CD4-positive, alpha-beta T cell treated with Interleukin-2 at 100 ng/mL for 4 hours (primary cell): ENCODE data around the gene COL21A1.

ENCODE experiments used
- DNase-seq: peaks from one replicate; pipeline ENCODE4 v3.0.0-alpha.2; 2020; ENCODE audit warnings: low spot score

Gene COL21A1

DNA sequence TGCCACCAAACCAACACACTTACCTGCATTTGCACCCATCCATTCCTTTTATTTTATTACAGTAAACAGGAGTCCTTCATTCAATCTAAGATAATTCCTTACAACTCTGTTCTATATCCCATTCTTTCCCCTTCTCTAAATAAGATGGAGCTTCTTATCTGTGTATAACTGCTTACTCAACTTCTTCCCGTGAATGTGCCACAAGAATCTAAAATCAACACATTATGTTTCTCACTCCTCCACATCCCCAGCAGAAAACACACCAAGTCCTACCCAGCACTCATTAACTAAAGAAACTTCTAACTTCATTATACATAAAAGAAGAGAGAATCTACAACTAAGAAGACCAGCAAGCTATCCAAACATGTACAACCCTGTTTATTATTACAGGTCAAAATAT is 141.1 kb downstream of the COL21A1 start:
- DNase-seq = no peak

DNA sequence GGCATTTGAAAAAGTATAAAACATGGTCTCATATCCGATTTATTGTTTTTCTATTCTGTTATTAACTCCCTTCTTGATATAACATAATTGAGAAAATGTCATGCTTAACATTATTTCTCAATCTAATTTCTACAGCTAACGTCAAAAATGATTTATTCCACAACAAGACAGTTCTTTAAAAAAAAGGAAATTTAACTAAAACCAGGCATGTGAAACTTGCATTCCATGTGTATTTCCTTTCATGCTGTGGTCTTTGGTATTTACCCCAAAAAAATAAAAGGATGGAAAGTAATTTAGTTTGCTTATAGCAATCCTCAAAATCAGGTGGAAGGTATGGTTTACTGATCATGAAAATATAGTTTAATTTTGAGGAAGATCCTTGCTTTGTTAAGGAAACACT is 142.8 kb downstream of the COL21A1 start:
- no peak for DNase-seq

DNA sequence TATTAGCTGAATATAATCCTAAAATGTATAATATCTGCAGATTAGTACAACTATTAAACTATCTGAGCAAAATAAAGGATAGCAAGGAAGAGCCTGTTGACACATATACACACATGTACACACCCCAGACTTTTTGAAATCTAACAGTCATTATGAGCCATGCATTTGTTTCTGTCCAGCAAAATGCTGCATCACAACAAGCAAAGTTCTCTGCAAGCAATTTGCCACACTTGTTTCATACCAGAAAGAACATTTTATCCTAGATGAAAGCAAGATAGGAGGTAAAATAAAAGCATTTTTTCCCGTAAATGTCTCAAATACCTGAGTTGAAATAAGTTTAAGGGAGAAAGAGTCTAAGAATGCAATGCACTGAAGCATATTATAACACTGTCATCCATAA is 145.2 kb downstream of the COL21A1 start:
- no peak for DNase-seq

DNA sequence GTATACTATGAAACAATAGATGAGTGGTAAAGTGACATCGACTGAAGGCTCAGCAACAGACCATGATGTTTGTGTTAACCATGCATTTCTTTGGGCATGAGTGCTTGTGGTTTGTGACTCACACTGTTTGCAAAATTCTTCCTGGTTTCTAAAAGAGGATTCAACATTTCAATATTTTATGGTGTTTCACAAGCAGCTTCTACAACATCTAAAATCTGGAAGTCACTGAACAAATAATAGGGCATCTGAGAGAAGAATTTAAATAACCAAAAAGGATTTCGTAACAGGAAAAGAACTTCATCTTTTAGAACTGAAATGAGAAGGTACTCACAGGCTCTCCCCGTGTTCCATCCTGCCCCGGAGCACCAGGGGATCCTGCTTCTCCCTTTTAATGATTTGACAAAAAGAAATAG is 146.2 kb downstream of the COL21A1 start:
- DNase-seq = no peak

DNA sequence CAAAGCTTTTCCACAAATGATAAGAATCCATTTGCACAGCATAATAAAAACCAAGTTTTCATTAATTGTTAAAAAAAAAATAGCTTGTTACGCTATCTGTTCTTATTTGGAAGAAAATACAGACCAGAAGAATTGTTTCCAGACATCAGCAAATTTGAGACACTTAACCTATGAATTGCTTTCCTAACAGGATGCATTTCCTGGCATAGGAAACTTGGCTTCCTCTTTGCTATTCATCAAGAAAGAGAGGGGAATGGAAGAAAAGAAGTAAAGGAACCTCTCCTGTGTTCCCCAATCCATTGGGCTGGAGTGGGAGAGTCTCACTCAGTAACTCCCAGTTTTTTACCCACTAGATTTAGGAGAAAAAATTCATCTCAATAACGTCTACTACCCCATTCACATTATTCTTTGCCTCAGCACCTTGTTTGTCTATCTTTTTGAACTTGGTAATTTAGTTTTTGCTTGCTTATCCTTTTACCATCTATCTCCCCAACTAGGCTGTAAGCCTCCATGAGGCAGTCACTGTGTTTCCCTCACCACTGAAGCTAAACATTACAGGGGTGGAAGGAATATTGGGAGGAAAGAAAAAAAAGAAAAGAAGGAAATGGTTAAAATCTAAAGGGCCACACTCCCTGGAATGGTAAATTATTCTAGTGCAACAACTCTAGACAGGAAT is 150.3 kb downstream of the COL21A1 start:
- no peak for DNase-seq

DNA sequence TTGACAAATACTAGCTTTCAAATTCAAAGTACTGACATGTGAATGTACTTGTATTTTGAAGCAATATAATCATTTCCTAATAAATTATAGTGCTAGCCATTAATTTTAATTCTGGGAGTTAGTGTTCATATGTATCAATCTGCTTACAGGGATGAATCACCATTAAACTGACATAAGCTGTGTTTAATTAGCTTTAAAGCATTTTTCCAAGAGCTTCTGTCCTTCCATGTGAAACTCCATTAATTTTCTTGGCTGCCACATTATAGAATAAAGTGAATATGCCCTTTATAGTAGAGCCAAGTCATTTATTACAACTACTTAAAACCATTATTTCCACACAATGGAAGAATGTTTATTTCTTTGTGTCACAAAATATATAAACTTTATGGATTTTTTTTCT is 150.8 kb downstream of the COL21A1 start:
- no peak for DNase-seq

DNA sequence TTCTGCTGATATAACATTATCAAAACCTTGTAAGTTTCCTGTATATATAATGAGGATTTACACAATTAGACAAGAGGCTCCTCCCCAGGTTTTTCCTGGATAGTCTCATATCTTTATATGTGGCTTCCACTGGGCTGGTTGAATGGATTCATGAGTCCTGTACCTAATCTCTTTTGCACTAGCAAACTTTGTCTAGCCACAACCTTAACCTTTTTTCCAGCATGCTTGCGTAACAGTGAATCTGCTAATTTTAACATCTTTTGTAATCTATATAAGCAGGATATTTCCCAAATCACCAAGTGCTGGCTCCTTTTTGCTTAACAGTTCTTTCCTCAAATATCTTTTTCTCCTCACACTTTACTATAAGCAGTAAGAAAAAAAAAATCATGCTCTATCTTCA is 153.6 kb downstream of the COL21A1 start:
- DNase-seq = no peak

DNA sequence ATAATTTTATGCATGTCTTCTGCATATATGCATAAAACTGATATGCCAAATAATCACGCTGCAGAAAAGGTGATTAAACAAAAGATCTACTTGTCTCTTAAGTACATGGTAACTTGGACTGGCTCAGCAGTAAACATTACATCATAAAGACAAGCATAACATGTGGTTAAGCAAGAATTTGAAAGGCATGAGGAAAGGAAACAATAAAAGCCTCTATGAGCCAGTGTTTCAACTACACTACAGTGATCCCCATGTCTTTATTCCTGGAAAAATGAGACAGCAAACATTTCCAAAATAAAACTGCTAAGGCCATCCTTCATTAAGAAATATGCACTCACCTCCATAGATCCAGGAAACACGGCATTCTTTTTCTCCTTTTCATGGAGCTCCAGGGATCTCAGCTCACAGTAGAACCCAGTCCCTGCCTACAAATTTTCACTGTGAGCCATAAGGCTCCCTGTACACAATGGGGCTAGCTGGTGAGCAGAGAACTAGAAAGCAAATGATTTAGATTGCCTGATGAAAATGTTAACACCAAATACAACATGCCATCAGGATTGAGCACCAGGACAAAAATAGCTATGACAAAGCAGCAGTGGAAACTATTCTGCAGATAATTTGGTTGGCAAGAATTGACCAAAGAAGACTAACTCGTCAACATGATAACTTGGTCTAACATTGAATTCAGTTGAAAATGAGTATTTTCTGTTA is 156.1 kb downstream of the COL21A1 start:
- DNase-seq = no peak

DNA sequence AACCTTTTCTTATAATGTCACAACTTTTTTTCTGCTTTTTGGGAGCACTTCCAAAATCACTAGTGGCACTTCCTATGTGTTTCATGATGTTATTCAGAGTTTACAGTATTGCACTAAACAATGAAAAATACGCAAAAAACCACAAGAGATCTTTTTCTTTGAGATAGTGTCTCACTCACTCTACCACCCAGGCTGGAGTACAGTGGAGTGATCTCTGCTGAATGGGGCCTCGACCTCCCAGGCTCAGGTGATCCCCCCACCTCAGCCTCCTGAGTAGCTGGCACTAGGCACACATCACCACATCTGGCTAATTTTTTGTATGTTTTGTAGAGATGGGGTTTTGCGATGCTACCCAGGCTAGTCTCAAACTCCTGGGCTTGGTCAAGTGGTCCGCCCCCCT is 158.7 kb downstream of the COL21A1 start:
- DNase-seq = no peak

DNA sequence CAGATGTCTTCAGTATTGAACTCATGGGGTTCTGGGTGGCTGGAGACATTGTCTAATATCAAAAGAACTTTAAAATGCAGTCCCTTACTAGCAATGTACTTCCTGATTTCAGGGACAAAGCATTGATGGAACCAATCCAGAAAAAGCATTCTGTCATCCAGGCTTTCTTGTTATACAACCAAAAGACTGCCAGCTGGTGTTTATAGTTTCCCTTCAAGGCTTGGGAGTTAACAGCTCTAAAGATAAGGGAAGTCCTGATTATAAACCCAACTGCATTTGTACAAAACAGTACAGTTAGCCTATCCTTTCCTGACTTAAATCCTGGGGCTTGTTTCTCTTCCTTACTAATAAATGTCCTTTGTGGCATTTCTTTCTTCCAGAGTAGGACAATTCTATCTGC is 160.0 kb downstream of the COL21A1 start:
- DNase-seq = no peak

DNA sequence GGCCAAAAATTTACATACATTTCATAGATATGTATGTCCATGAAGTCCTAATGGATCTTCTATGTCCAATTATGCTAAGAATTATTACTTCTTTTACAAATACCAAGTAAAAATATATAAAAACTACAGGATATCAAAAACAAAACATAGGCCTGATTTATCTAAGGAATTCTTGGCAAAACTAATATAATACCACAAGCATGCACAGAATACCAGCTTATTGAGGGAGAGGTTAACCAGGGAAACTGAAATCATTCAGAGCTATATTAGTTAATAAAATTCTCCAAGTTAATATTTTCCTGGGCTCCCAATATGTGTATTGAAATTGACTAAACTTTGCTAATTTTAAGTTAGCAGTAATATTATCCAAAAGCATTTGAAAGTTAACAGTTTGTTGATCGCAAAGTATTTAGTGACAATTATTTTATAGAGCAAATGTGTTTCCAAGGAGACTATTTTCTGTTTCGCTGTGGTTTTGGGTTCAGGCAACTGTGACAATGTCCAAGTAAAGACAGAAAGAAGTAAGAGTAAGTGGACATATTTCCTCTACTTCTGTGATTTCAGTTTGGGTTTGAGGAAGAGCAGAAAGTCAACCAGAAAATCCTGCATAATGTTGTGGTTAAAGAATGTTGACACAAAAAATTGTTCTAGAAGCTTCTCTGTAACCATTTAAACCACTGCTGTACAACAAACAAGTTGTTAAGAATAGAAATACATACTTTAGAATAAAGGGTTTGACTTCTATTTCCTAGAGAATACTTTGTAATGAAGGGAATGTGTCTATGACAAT is 167.4 kb downstream of the COL21A1 start:
- no peak for DNase-seq

DNA sequence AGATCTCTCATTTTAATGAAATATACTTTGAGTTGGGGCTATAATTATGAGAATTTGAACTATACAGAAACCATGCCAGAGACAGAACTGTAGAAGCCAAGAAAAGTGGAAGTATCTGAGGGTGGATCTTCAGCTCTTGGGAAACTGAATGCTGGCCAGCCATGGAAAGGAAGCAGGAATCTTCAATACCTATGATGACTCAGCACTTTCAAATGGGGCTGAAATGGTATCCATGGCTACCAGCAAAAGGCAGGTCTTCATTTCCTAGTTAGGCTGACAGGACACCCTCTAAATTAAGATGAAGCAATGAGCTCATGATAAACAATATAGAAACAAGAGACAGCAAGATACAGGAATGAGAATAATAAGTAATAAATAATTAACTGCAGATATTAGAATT is 171.3 kb downstream of the COL21A1 start:
- DNase-seq = no peak

DNA sequence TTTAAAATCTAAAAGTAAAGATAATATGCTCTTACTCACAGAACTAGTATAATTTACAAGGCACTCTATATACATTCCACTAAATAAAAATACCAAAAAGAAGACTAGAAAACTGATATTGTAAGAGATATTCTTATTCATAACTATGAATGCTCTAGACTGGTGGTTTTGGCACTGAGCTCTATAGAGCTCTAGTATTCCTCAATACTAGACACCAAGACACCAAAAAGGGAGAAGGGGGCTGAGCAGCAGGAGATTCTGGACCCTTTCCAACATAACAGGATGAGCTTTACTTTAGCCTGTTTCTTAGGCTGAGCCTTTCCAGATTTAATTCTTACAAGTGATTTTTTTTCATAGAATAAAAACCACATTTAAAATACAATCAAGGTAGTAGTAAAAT is 173.6 kb downstream of the COL21A1 start:
- DNase-seq = no peak

DNA sequence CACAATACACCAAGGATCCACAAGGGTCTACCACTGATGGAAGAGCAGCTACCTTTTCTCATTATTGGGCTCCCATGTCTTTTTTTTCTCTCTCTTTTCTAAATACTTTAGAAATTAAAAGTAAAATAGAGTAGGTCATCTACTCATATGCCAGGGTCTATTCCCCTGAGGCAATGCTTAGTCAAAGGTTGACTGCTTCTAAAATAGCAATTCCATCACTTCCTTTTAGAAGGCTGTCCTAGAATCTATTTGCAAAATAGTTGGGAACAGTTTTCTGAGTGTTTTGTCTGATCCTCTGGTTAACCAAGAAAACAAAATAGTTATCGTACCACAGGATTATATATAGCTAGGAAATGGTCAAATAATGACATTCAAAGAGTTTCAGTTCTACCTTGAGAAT is 174.1 kb downstream of the COL21A1 start:
- DNase-seq = no peak

DNA sequence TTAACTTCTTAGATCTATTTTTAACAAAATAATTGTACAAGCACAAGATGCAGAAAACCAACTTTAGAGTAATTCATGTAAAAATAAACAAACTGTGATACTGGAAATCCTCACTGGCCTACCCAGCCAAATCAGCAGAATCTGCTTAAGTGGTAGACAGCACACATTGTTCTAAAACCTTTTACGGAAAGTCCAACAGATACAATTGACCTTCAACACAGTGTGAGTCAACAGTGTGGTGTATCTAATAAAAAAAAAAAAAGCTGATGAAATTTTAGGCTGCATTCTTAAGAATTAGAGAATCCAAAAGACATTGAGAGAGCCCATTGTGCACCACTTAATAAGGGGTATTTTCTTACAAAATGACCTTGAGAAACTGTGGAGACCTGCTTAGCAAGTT is 174.5 kb downstream of the COL21A1 start:
- no peak for DNase-seq

DNA sequence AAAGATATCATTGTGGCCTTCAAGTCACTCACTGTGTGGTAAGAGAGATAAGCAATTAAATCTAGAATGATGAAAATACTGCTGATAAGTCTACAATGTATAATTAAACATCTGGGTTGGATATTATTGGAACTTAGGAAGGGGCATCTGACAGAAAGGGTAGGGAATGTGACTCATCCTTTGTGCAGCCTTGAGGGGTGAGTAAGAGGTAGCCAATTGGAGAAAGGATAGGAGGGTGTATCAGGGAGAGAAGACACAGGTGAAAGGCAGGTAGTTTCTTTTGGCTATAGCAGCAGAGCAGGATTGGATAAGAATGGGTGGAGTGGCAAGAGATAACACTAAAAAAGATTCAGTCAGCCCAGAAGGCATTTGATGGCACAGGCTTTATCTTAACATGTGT is 182.0 kb downstream of the COL21A1 start:
- no peak for DNase-seq

DNA sequence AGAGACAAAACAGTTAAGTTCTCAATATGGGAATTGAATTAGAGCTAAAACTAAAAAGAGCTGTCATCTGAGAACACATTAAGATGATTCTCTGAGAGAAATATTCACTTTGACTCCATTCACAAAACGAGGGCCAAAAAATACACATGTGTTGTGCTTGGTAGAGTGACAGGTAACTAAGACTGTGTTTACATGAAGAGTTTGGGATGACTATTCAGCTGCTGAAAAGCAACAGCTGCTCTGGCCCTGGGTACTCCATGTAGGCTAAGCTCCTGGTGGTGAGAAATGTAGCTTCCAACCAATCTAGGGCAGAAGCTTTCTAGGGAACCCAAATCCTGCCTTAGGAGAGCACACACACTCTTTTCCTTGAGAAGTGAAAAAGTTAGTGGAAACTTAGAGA is 184.5 kb downstream of the COL21A1 start:
- DNase-seq = no peak

DNA sequence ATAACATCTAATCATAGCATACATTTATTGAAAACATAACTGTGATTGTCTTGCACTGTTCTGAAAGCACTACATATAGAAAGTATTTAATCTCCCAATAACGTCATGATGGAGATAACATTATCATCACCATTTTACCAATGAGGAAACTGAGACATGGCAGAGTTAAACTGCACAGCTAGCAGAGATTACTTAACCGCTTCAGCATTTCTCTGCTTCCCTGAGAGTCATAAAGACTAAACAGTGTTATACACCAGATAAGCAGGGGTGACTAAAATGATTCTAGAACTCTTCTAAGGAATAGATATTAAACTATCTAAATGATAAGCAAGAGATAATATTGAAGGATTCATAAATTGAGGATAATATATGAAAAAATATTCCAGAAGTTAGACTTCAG is 188.7 kb downstream of the COL21A1 start:
- DNase-seq = no peak

DNA sequence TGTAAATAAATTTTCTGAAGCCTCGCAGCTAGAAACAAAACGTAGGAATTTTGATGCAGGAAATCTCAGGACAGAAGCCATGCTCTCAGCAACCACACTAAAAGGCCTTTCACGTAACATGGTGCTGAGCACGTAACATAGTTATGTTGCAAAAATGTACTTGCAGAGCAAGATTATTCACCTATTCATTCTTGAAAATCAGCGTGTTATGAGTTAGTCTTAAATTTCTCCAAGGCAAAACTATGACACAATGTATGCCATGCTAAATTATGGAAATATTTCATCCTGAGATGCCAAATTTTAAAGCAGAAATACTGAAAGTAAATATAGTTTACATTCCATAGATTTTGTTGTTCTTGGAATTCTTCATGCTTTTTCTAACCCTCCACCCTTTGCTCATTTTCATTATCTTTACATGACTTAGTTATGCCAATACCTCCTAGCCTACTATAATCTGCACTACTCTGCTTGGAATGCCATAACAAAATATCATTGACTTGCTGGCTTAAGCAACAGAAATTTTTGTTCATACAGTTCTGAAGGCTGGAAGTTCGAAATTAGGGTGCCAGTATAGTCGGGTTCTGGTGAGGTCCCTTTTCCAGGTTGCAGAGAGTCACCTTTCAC is 192.2 kb downstream of the COL21A1 start:
- DNase-seq = no peak

DNA sequence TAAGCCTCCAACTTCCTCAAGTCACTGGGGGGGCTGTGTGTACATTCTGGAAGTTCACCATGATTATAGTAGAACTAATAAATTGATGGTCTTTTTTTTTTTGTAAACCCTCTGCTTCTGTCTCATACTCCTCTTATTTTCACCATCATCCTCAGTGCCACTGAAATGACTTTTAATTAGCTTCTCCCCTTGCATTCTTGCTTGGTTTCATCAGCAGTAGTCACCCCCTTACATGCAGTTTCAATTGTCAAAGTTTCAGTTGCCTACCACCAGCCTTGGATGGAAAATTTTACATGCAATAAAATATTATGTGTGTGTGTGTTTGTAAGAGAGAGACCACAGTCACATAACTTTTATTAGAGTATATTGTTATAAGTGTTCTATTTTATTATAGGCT is 196.2 kb downstream of the COL21A1 start:
- DNase-seq = no peak

DNA sequence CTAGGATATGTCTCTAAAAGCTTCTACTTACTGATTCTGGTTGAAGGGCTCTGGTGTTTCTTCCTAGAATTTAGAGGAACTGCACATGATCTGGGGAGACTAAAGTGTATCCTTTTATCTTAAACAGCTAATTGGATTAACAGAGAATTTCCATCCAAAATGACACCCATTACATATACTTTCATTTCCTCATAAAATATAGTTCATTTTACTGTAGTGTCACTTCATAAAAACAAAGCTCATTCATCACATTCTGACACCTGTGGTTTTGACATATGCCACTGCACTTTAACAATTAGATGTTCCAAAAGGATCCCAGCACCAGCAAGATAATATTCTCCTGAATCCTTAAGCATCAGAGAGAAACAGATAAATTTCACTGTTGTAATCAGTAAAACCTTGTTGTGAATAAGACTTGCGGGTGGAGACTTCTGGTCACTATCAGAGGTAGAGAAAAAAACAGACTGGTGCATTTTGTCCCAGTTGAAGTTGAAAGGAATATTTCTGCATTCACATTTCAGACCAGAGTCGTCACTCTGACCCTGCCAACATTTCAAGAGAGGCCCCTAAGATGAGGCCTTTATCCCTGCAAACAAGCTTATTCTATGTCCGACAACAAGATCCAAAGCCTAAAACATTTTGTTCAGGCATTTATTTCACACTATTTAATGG is 196.7 kb downstream of the COL21A1 start:
- no peak for DNase-seq

DNA sequence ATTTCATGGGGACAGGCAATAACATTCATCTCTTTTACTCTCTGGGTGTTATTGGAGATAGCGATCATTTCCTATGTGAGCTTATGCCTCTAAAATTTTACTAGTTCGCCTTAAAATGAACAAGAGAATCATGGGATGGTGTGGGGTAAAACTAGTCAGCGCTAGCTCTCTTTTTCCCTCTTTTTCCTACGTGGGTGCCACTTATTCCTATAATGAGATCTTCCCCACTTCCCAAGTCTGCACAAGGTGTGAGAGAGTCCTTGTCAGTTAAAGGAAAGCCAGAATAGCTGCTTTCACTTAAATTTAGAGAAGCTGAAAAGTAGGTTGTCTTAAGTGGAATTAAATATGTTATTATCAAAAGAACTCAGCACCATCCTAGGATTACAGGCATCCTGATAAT is 198.8 kb downstream of the COL21A1 start:
- no peak for DNase-seq
